ENCODE data around the gene NHERF1. TPM values are rescaled to one million over a fixed set of nuclear protein-coding genes. Genes with fewer than 3 reads are reported as not detected.

NHERF1 gene
- total and polyA plus RNA-seq, 2 of the 13 experiments (the other 11 are each of a cell fraction or from before 2014, with no cell fraction given), result 169 to 269 TPM

GRCh38 chr17:74736513-74737298 is 11.7 kb upstream of the NHERF1 start, which contains the start of gene RAB37 (continued):
- TF ChIP-seq ZNF652 (CRISPR knock-in tag; IDR thresholded peaks at IDR 0.05; ENCODE audit: borderline replicate concordance, low read depth), result peak; percentile 98
- TF ChIP-seq HES4 (CRISPR knock-in tag; IDR thresholded peaks at IDR 0.05; ENCODE audit: borderline replicate concordance), result peak; percentile 70; the same call in 1 of the 2 replicates
- TF ChIP-seq SETDB1 (CRISPR knock-in tag; IDR thresholded peaks at IDR 0.05; ENCODE audit: borderline replicate concordance), result no peak
- TF ChIP-seq GATAD2A (CRISPR knock-in tag; IDR thresholded peaks at IDR 0.05), result peak; percentile 98
- 0 out of 2 replicates have a peak, but pooled peaks have one; percentile 41 for TF ChIP-seq ZSCAN29 (CRISPR knock-in tag; conservative IDR thresholded peaks at IDR 0.05)
- TF ChIP-seq, protein P1, sequence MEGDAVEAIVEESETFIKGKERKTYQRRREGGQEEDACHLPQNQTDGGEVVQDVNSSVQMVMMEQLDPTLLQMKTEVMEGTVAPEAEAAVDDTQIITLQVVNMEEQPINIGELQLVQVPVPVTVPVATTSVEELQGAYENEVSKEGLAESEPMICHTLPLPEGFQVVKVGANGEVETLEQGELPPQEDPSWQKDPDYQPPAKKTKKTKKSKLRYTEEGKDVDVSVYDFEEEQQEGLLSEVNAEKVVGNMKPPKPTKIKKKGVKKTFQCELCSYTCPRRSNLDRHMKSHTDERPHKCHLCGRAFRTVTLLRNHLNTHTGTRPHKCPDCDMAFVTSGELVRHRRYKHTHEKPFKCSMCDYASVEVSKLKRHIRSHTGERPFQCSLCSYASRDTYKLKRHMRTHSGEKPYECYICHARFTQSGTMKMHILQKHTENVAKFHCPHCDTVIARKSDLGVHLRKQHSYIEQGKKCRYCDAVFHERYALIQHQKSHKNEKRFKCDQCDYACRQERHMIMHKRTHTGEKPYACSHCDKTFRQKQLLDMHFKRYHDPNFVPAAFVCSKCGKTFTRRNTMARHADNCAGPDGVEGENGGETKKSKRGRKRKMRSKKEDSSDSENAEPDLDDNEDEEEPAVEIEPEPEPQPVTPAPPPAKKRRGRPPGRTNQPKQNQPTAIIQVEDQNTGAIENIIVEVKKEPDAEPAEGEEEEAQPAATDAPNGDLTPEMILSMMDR (CRISPR knock-in tag; IDR thresholded peaks at IDR 0.05), result peak; percentile 81
- peak; percentile 93; the same call in 1 of the 2 replicates for TF ChIP-seq ZNF430 (CRISPR knock-in tag; IDR thresholded peaks at IDR 0.05)
- TF ChIP-seq GMEB1 (CRISPR knock-in tag; IDR thresholded peaks at IDR 0.05; ENCODE audit: borderline replicate concordance), result peak; percentile 72
- TF ChIP-seq ZFP91 (CRISPR knock-in tag; IDR thresholded peaks at IDR 0.05; ENCODE audit: borderline replicate concordance), result peak; percentile 92; the same call in 1 of the 2 replicates
- peak; percentile 86; the same call in 1 of the 2 replicates for TF ChIP-seq ZNF230 (CRISPR knock-in tag; IDR thresholded peaks at IDR 0.05)
- no peak for TF ChIP-seq EZH2 (conservative IDR thresholded peaks at IDR 0.05; ENCODE audit: low read depth, low read length)
- TF ChIP-seq PAWR (CRISPR knock-in tag; IDR thresholded peaks at IDR 0.05; ENCODE audit: borderline replicate concordance), result no peak
- peak; percentile 90 for TF ChIP-seq ZMYM4 (CRISPR knock-in tag; IDR thresholded peaks at IDR 0.05)
- TF ChIP-seq PHF20 (CRISPR knock-in tag; IDR thresholded peaks at IDR 0.05), result peak; percentile 54
- peak; percentile 87; the same call in 1 of the 2 replicates for TF ChIP-seq ZFP36L1 (CRISPR knock-in tag; IDR thresholded peaks at IDR 0.05)
- no peak for TF ChIP-seq FOXA1 (IDR thresholded peaks at IDR 0.05)
- peak; percentile 72 for TF ChIP-seq FOXA1 (CRISPR knock-in tag; IDR thresholded peaks at IDR 0.05)
- no peak for TF ChIP-seq MTA3 (CRISPR knock-in tag; IDR thresholded peaks at IDR 0.05)
- TF ChIP-seq SP1 (IDR thresholded peaks at IDR 0.05), result no peak
- peak; percentile 69 for TF ChIP-seq SP1 (CRISPR knock-in tag; IDR thresholded peaks at IDR 0.05)
- TF ChIP-seq ZMYM2 (CRISPR knock-in tag; IDR thresholded peaks at IDR 0.05), result peak; percentile 94
- TF ChIP-seq ZNF350 (CRISPR knock-in tag; IDR thresholded peaks at IDR 0.05; ENCODE audit: borderline replicate concordance, low read depth), result peak; percentile 98
- no peak for TF ChIP-seq HNRNPUL1 (IDR thresholded peaks at IDR 0.05; ENCODE audit: low read depth, low read length)
- TF ChIP-seq POLR2A (IDR thresholded peaks at IDR 0.05; ENCODE audit: insufficient read depth in 1 of 2, low read depth in 2 of 2, low read length in 2 of 2), result peak; percentile 42 to 71
- no peak for TF ChIP-seq ZNF496 (CRISPR knock-in tag; IDR thresholded peaks at IDR 0.05; ENCODE audit: insufficient replicate concordance)
- TF ChIP-seq ZSCAN9 (CRISPR knock-in tag; IDR thresholded peaks at IDR 0.05; ENCODE audit: borderline replicate concordance), result peak; percentile 61; the same call in 1 of the 2 replicates
- peak; percentile 22 for TF ChIP-seq MTF2 (CRISPR knock-in tag; IDR thresholded peaks at IDR 0.05; ENCODE audit: borderline replicate concordance)
- TF ChIP-seq ZNF282 (IDR thresholded peaks at IDR 0.05; ENCODE audit: partially characterized antibody), result no peak
